Measurements from ENCODE around the gene TUBB.
"Not testable (repeated sequence)": the region's sequence is repeated elsewhere in the genome, so short reads cannot be mapped to it uniquely, and the experiment has no call there.

TUBB gene

DNA sequence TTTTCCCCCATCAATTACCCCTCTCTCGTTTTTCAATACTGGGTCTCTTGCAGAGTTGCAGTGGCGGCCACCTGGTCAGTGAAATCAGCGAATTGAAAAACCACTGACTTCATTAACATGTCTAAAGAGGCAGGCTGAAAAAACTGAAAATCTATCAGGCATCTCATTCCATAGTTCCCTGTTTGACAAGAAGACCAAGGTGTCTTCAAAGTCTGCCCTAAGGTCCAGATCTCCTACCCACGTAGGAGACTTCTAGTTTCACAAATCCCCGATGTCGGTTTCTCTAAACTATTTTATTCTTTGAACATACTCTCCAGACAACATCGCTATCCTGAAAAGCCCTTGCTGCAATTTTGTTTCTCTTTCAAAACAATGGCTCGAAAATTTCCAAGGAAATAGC, 796 bp upstream of the TUBB start:
- no peak for DNase-seq

DNA sequence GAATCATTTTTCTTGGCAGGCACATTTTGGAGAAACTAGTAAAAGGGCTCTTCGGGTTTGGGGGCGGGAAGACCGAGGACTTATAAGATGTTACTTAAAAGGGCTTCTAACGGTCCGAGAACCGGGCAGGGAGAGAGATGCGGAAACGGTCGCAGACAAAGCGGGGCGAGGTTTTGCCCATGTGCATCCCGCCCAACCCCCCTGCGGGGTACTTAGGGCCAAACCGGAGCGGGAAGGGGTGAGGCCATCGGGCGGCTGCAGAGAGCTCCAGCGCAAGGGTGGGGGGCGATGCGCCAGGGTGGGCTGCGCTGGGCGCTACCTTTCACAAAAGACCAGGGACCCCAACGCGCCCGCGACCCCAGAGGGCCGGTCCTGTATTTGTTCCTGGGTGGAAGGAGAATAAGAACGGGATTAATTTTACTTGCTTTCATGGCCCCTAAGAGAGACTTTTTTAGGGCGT, 616 bp downstream of the TUBB start:
- peak in 1 of 2 donors; percentile 38 for DNase-seq

DNA sequence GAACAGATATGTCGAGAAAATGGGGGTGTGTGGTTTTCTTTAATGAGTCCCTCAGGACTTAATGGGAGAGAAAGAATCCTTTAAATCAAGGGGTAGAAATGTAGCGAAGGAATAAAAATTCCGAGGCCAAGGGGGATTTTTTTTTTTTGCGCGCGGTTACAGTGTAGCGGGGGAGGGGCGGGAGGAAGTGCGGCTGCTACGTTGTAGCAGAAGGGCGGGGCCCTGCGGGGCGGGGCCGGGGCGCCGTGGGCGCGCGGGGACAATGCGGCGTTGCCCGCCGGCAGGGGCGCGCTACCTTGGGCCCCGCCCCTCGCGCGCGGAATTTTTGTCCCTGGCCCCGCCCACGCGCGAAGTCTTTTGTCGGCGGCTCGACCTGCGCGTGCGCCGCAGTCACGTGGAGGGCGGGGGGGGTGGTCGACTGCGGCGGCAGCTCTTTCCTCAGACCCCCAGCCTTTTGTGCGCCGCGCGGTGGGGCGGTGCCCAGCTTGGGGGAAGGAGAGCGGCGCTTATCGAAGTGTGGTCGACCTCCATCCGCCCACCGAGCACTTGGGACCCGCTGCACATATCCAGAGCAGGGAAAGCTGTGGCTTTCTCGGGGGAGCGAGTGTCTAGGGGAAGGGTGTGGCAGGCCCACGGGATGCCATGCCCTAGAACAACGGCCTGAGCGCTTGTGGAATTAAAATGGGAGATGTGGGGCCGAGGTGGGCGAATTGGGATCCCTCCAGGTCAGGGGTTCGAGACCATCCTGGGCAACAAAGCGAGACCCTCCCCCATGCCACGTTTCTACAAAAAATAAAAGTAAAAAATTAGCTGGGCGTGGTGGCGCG, 1.3 kb downstream of the TUBB start:
- DNase-seq, result peak; percentile 68 to 77

DNA sequence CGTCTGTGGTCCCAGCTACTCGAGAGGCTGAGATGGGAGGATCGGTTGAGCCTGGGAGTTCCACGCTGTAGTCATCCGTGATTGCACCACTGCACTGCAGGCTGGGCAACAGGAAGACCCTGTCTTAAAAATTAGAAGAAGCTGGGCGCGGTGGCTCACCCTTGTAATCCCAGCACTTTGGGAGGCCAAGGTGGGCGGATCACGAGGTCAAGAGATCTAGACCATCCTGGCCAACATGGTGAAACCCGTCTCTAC, 1.8 kb downstream of the TUBB start:
- peak in 1 of 2 donors; percentile 53 for DNase-seq

DNA sequence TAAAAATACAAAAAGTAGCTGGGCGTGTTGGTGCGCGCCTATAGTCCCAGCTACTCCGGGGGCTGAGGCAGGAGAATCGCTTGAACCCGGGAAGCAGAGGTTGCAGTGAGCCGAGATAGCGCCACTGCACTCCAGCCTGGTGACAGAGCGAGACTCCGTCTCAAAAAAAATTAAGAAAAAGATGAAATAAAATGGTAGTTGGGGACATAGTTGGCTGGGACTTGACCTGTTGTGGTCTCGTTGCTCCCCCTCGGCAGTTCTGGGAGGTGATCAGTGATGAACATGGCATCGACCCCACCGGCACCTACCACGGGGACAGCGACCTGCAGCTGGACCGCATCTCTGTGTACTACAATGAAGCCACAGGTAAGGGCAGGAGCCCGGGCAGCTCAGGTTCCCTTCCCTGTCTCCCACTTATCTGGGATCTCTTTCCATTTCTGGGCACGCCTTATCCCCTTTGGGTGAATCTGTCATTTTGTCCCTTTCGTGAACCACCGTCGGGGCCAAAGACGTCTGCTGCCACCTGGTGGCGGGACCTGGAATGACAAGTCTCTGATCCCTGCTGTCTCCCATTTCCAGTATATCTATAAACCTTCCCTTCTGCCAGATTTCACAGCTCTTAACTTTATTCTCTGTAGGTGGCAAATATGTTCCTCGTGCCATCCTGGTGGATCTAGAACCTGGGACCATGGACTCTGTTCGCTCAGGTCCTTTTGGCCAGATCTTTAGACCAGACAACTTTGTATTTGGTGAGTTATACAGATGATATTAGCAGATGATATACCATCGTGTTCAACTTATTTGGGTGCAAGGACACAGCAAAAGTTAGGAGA, 2.3 kb downstream of the TUBB start:
- DNase-seq, result peak; percentile 75 to 84

DNA sequence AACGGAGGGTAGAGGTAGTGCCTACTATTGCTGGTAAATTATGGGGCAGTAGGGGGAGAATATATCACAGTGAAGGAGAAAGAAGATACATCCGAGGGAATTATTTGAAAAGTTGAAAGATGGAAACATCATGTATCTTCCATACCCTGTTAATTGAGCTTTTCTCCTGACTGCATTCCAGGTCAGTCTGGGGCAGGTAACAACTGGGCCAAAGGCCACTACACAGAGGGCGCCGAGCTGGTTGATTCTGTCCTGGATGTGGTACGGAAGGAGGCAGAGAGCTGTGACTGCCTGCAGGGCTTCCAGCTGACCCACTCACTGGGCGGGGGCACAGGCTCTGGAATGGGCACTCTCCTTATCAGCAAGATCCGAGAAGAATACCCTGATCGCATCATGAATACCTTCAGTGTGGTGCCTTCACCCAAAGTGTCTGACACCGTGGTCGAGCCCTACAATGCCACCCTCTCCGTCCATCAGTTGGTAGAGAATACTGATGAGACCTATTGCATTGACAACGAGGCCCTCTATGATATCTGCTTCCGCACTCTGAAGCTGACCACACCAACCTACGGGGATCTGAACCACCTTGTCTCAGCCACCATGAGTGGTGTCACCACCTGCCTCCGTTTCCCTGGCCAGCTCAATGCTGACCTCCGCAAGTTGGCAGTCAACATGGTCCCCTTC, 3.1 kb downstream of the TUBB start:
- not testable (repeated sequence) for DNase-seq

DNA sequence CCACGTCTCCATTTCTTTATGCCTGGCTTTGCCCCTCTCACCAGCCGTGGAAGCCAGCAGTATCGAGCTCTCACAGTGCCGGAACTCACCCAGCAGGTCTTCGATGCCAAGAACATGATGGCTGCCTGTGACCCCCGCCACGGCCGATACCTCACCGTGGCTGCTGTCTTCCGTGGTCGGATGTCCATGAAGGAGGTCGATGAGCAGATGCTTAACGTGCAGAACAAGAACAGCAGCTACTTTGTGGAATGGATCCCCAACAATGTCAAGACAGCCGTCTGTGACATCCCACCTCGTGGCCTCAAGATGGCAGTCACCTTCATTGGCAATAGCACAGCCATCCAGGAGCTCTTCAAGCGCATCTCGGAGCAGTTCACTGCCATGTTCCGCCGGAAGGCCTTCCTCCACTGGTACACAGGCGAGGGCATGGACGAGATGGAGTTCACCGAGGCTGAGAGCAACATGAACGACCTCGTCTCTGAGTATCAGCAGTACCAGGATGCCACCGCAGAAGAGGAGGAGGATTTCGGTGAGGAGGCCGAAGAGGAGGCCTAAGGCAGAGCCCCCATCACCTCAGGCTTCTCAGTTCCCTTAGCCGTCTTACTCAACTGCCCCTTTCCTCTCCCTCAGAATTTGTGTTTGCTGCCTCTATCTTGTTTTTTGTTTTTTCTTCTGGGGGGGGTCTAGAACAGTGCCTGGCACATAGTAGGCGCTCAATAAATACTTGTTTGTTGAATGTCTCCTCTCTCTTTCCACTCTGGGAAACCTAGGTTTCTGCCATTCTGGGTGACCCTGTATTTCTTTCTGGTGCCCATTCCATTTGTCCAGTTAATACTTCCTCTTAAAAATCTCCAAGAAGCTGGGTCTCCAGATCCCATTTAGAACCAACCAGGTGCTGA, 3.9 kb downstream of the TUBB start:
- not testable (repeated sequence) for DNase-seq

DNA sequence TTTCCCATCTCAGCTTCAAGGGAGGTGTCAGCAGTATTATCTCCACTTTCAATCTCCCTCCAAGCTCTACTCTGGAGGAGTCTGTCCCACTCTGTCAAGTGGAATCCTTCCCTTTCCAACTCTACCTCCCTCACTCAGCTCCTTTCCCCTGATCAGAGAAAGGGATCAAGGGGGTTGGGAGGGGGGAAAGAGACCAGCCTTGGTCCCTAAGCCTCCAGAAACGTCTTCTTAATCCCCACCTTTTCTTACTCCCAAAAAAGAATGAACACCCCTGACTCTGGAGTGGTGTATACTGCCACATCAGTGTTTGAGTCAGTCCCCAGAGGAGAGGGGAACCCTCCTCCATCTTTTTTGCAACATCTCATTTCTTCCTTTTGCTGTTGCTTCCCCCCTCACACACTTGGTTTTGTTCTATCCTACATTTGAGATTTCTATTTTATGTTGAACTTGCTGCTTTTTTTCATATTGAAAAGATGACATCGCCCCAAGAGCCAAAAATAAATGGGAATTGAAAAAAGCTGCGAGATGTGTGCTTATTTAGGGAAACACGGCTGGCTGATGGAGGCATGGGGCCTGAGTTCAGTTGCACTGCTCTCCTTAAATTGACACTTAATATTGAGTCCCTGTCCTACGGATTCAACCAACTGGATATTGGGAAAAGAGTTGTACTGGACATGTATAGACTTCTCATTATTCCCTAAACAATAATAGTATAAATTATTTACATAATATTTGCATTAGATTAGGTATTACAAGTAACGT, 4.9 kb downstream of the TUBB start:
- DNase-seq, result no peak

DNA sequence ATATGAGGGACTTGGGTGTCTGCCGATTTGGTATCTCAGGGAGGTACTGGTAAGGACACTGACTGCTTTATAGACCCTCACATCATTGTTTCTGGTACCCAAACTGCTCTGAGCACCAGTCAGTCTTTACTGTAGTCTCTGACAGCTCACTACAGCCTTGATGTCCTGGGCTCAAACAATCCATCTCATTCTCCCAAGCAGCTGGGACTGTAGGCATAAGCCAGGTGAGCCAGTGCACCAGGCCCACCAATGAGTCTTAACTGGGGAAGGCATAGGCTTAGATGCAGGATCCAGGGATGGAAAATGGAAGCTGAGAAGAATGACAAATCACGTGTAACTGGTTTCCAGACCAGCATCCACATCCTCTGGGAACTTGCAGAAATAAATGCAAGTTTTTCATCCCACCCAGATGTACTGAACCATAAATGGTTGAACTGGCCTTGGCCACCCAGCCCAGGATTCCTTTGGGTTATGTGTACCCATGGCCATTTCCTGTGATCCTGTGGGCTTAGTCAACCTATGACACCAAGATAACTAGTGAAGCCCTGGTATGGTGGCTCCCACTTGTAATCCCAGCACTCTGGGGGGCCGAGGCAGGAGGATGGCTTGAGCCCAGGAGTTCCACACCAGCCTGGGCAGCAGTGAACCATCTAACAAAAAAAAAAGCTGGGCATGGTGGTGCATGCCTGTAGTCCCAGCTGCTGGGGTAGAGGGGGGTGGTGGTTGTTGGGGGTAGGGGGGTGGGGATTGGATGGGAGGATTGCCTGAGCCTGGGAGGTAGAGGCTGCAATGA, 5.8 kb downstream of the TUBB start:
- no peak for DNase-seq

DNA sequence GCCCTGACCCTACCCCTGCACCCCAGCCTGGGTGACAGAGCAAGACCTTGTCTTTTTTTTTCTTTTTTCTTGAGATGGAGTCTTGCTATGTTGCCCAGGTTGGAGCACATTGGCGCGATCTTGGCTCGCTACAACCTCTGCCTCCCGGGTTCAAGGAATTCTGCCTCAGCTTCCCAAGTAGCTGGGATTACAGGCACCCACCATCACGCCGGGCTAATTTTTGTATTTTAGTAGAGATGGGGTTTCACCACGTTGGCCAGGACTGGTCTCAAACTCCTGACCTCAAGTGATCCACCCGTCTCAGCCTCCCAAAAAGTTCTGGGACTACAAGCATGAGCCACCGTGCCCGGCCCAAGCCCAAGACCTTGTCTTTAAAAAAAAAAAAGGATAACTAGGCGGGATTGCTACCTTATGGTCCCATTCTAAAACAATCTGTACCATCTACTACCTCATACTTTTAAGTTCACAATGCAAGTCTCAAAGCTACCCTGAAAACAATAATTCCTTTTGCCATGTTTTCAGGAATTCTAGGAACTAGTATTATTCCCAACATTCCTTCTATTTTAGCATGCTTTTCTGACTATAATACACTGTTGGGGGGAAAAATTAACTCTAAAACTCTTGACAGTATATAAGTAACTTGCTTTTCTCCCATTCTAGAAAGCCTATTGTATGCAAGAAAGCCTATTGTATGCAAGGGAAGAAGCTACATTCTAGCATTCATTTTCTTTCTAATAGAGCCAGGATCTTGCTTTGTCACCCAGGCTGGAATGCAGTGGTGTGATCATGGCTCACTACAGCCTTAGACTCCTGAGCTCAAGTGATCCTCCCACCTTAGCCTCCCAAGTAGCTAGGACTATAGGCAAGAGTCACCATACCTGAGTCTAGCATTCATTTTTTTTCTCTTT, 6.6 kb downstream of the TUBB start:
- no peak for DNase-seq

DNA sequence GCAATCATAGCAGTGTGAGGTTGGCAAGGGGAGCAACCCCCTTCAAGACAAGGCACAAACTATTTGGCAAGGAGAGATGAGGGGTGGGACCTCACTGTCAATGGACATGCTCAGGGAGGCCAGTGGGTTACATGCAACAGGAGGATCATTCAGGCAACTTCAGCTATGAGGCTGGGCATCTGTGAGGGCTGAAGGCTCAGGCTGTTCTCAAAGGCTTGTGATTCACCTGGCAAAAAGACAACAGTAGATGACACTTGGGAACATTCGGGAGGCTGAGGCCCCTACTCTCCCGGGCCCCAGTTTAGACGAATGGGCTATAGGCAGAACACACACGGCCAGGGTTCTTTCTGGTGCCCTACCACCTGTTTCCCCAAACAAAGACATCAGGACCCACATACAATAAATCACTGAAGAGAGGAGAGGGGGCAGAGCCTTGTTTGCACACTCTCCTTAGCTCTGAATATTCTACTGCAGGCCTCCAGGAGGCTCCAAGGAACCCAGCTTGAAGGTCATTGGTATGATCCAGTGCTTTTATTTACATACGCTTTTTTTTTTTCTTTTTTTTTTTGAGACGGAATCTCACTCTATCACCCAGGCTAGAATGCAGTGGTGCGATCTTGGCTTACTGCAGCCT, 7.9 kb downstream of the TUBB start:
- DNase-seq, result no peak

DNA sequence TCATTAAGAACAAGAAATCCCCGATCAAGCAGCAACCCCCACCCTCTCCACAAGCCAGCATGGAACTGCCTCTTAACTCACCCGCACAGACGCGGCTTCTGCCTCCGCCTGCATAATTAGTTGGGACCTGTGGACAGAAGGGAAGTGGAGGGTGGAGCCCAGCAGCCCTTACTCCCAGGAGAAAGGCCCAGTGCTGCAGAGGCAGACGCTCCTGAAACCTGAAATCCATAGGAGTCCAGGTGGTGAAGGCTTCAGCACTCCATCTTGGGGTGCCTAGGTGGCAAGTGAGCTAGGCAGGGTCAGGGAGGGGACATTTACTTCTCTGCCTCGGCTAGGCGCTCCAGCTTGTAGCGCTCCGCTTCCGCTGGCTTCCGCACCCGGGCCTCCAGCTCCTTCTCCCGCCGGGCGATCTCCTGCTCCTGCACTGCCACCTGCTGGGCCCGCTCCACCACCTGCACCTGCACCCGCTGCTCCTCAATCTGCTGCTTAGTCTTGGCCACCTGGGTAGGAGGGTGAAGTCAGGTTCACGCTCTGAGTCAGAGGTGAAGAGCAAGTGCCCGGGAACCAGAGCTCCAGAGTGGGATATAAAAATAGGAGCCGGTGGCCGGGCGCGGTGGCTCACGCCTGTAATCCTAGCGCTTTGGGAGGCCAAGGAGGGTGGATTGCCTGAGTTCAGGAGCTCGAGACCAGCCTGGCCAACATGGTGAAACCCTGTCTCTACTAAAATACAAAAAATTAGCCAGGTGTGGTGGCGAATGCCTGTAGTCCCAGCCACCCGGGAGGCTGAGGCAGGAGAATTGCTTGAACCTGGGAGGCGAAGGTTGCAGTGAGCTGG, 10.7 kb downstream of the TUBB start:
- DNase-seq, result peak; percentile 24 to 65

DNA sequence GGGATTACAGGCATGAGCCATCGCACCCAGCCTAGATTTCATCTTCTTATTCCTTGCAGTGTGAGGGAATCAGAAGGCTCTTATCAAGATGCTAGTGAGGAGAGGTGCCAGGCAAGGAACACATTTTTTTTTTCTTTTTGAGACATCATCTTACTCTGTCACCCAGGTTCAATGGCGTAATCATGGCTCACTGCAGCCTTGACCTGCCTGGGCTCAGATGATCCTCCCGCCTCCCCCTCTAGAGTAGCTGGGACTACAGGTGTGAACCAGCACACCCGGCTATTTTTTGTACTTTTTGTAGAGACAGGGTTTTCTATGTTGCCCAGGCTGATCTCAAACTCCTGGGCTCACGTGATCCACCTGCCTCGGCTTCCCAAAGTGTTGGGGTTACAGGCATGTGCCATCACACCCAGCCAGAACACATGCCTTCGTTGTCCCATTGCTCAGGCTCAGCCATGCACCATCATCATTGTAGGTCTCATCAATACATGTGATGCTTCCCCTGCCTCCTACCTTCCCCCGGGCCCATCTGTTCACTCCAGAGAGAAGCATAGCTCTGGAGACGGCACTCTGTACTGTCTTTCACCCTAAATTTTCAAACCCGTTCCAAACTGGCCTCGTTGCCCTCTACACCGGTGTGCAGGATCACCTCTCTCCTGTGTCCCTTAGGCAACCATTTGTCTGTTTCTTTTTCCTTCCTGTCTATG, 12.2 kb downstream of the TUBB start:
- no peak for DNase-seq

DNA sequence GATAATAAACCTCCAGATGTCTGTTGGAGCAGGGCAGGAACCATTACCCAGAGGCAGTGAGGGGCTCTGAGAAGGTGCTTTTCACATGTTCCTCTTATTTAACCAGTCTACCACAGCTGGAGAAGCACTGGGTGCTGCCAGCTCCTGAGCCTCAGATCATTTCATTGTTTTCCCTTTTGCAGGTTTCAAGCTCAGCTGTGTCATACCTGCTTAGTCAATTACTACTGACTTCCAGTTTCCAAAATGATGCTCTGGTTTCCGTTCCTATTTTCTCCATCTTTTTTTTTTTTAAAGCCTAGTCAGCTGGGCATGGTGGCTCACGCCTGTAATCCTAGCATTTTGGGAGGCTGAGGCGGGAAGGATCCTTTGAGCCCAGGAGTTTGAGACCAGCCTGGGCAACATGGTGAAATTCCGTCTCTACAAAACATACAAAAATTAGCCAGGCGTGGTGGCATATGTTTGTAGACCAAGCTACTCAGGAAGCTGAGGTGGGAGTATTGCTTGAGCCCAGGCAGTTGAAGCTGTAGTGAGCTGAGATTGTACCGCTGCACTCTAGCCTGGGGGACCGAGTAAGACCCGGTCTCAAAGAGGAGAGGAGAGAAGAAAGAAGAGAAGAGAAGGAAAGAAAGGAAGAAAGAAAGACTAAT, 15.6 kb downstream of the TUBB start:
- no peak for DNase-seq

DNA sequence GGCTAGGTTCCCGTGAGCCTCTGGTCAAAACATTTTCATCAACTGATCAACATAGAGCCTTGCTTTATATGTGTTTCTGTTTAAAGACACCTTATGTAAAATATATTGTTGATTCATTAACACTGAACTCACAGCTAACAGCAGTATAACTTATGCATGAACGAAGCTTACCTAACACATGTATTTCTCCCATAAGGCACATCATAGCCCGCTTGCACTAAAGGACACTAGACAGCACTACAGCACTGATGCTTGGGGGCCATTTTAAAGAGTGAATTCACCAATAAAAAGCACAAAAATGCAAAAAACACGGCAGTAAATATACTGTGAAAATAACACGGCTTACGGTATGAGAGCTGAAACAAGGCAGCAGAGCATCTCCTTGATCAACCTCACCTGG, 18.4 kb downstream of the TUBB start:
- no peak for DNase-seq

DNA sequence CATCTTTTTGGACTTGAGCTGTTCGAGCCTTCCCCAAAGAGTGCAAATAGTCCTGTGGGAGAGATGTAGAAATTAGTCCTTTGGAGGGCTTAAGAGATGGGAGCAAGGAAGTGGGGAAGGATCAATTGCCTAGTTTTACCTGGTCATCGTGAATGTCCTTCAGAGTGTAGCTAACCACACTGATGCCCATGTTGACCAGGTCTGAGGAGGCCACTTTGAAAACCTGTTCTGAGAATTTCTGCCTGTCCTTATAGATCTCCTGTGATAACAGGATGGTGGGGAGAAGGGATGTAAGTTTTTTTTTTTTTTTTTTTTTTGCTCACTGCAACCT, 20.4 kb downstream of the TUBB start:
- no peak for DNase-seq

DNA sequence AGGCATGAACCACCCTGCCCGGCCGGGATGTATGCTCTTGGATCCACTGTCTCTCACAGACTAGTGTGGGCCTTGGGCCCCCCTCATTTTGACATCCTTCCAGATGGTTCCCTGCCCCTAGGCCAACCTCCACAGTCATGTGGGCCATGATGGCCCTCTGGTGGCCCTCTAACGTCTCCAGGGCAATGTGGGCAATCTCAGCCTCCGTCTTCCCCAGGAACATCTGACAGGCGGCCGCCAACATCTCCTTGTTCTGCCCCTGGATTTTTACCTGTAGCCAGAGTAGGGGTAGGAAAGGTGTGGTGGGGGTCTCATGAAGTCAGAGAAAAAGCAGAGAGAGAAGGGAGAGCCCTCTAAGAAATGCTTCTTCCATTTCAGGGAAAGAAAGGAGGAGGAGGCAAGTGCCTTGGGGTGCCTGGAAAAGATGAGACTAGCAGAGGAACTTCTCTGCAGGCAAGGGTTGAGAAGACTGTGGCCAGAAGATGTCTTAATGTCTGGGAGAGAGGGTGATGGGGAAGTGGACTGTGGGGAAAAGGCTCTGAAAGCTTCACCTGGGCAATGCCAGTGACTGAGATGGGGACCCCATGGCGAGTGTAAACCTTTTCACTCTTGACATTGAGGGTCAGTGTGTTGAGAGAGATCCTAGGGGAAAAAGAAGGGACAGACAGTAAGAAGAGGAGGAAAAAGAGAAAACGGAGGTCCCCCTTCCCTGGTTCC, 21.1 kb downstream of the TUBB start:
- DNase-seq, result no peak
